Endothelial cell of umbilical vein (primary cell): ENCODE measurements around the gene ARHGEF39.

Experiments
- JUN ChIP-seq: IDR thresholded peaks from 2 replicates; pipeline ENCODE4 v1.6.1; 2011; ENCODE audit warnings: borderline replicate concordance, low read depth; ENCODE audit not compliant: insufficient read length, insufficient read depth
- POLR2A ChIP-seq: IDR thresholded peaks from 2 replicates; pipeline ENCODE4 v1.6.1; 2012; ENCODE audit warnings: low read depth, mild to moderate bottlenecking, control low read depth, low read length
- POLR2AphosphoS5 ChIP-seq: IDR thresholded peaks from 2 replicates; pipeline ENCODE4 v1.6.1; 2012; ENCODE audit warnings: low read depth, mild to moderate bottlenecking, control low read depth, low read length, moderate library complexity; ENCODE audit not compliant: insufficient read depth
- TF ChIP-seq, protein P1 (sequence below), 2 donors: IDR thresholded peaks; 1 replicate in 1 of 2; 2 replicates in 1 of 2; pipeline ENCODE4 v1.5.1; 2011; ENCODE audit warnings: low read length in 2 of 2, mild to moderate bottlenecking in 2 of 2, moderate library complexity in 2 of 2, control low read depth in 1 of 2, inconsistent platforms in 1 of 2, low read depth in 1 of 2; ENCODE audit not compliant: insufficient read depth in 1 of 2; ENCODE audit errors: extremely low read depth in 1 of 2
- TF ChIP-seq, protein P2 (sequence below): IDR thresholded peaks from 2 replicates; pipeline ENCODE4 v1.6.1; 2011; ENCODE audit not compliant: insufficient read depth, insufficient read length

DNA sequence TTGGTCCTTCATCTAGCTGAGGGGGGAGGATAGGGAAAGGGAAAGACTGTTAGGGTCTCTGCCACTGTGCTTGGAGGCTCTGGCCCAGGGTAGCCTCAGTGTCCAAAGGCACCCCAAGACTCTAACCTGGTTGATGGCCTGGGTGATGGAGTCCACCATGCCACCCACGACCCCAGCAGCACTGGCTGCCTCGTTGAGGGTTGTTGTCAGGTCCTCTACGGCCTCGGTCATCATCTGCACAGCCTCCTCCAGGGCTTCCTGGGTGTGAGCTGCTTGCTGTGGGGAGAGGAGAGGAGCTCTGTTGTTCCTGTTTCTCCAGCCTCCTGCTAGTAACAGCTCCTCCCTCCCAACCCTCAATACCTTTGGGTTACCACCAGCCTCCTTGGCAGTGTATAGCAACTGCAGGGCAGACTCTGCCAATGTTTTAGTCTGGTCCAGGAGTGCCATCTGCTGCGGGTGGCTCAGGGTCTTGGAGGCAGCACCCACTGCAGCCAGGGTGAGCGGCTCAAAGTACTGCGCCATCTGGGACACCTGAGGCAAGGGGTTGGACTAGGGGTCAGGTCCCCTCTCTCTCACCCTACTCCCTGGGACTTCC lies 40.9 kb upstream of the ARHGEF39 start:
- TF ChIP-seq POLR2AphosphoS5 (no peak), POLR2A (no peak), JUN (no peak)
- TF ChIP-seq, protein P1, sequence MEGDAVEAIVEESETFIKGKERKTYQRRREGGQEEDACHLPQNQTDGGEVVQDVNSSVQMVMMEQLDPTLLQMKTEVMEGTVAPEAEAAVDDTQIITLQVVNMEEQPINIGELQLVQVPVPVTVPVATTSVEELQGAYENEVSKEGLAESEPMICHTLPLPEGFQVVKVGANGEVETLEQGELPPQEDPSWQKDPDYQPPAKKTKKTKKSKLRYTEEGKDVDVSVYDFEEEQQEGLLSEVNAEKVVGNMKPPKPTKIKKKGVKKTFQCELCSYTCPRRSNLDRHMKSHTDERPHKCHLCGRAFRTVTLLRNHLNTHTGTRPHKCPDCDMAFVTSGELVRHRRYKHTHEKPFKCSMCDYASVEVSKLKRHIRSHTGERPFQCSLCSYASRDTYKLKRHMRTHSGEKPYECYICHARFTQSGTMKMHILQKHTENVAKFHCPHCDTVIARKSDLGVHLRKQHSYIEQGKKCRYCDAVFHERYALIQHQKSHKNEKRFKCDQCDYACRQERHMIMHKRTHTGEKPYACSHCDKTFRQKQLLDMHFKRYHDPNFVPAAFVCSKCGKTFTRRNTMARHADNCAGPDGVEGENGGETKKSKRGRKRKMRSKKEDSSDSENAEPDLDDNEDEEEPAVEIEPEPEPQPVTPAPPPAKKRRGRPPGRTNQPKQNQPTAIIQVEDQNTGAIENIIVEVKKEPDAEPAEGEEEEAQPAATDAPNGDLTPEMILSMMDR (IDR thresholded peaks at IDR 0.05; ENCODE audit: extremely low read depth in 1 of 2, insufficient read depth in 1 of 2, low read depth in 1 of 2, low read length in 2 of 2): no peak
- TF ChIP-seq, protein P2, sequence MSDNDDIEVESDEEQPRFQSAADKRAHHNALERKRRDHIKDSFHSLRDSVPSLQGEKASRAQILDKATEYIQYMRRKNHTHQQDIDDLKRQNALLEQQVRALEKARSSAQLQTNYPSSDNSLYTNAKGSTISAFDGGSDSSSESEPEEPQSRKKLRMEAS: no peak
